Endothelial cell of umbilical vein (primary cell): ENCODE results near the gene TCF23. TPM values are rescaled to one million over a fixed set of nuclear protein-coding genes. Genes with fewer than 3 reads are reported as not detected.
"Not testable (repeated sequence)": the region's sequence is repeated elsewhere in the genome, so short reads cannot be mapped to it uniquely, and the experiment has no call there.

Experiments
- BruUV-seq: library from RNA; stranded (reverse); fragments of 400-500 nt; replicated peaks from 2 replicates; lab custom pipeline; 2021; lab: Mats Ljungman, UMichigan
- CTCF ChIA-PET: fragments of 300-600, 350-600 bp; sonication (Branson Sonifier 250); formaldehyde crosslinking; loops from one replicate; lab custom pipeline; 2021; ENCODE audit warnings: antibody characterized with exemption, inconsistent platforms; lab: Charles Lee
- POLR2A ChIA-PET: fragments of 300-600, 350-600 bp; sonication (Branson Sonifier 250); formaldehyde crosslinking; loops from one replicate; lab custom pipeline; 2021; ENCODE audit warnings: antibody characterized with exemption, inconsistent platforms; lab: Charles Lee
- DNase-seq: peaks from one replicate; pipeline ENCODE4 v3.0.0-alpha.2; 2011; ENCODE audit warnings: low read depth, low spot score
- FAIRE-seq: peaks from 2 replicates; lab custom pipeline; 2011; peaks lifted over from hg19 to GRCh38; lab: Jason Lieb, UNC
- H2AFZ ChIP-seq: 2 replicates; pipeline ENCODE4 v1.6.0; 2012; ENCODE audit warnings: low read depth, low read length, control low read depth, inconsistent platforms
- H3K27ac ChIP-seq: 2 replicates; pipeline ENCODE4 v1.5.1; 2011; ENCODE audit warnings: low read depth, mild to moderate bottlenecking, control low read depth, low read length, moderate library complexity; ENCODE audit not compliant: insufficient read depth
- H3K27me3 ChIP-seq, 2 experiments: 2 replicates each; pipeline versions ENCODE4 v1.6.0 to v1.6.1; 2011; ENCODE audit warnings: low read length in 2 of 2, mixed read lengths in 1 of 2; ENCODE audit not compliant: control insufficient read depth in 2 of 2, insufficient read depth in 2 of 2
- H3K36me3 ChIP-seq, 2 experiments: 2 replicates in 1 of 2; 3 replicates in 1 of 2; pipeline ENCODE4 v1.5.1; 2011; ENCODE audit warnings: low read length in 2 of 2, mild to moderate bottlenecking in 1 of 2, moderate library complexity in 1 of 2; ENCODE audit not compliant: control insufficient read depth in 2 of 2, insufficient read depth in 2 of 2; ENCODE audit errors: extremely low read depth in 1 of 2
- H3K4me1 ChIP-seq: 3 replicates; pipeline ENCODE4 v1.5.1; 2011; ENCODE audit warnings: mild to moderate bottlenecking, low read length; ENCODE audit not compliant: control insufficient read depth, insufficient read depth; ENCODE audit errors: extremely low read depth
- H3K4me2 ChIP-seq: 2 replicates; pipeline ENCODE4 v1.6.1; 2011; ENCODE audit warnings: low read length, control low read depth, mixed read lengths; ENCODE audit not compliant: insufficient read depth
- H3K4me3 ChIP-seq, 3 experiments: fragments of 200-600 bp in 1 of 3; sonication (generic), shearing (Covaris generic) in 1 of 3; replicated peaks in 1 of 3; 2 replicates each; pipeline ENCODE4 v1.5.1; 2011 to 2016; ENCODE audit warnings: control low read depth in 3 of 3, low read length in 3 of 3, mild to moderate bottlenecking in 2 of 3, inconsistent platforms in 1 of 3, low read depth in 1 of 3, moderate library complexity in 1 of 3; ENCODE audit not compliant: insufficient read depth in 1 of 3
- H3K79me2 ChIP-seq: 2 replicates; pipeline ENCODE4 v1.6.0; 2012; ENCODE audit warnings: low read length, inconsistent platforms; ENCODE audit not compliant: control insufficient read depth, insufficient read depth
- H3K9ac ChIP-seq: replicated peaks from 2 replicates; pipeline ENCODE3; 2011; ENCODE audit warnings: low read length, control low read depth; ENCODE audit not compliant: insufficient read depth; ENCODE audit errors: extremely low read depth
- H3K9me1 ChIP-seq: replicated peaks from 3 replicates; pipeline ENCODE4 v1.6.0; 2011; ENCODE audit warnings: mild to moderate bottlenecking, low read length; ENCODE audit not compliant: control insufficient read depth, insufficient read depth; ENCODE audit errors: extremely low read depth
- H3K9me3 ChIP-seq: replicated peaks from 2 replicates; pipeline ENCODE4 v1.5.1; 2012; ENCODE audit warnings: low read length, inconsistent platforms; ENCODE audit not compliant: control insufficient read depth, insufficient read depth
- H4K20me1 ChIP-seq: replicated peaks from 2 replicates; pipeline ENCODE3; 2011; ENCODE audit warnings: mild to moderate bottlenecking, low read length; ENCODE audit not compliant: control insufficient read depth, insufficient read depth; ENCODE audit errors: extremely low read depth
- EZH2 ChIP-seq: IDR thresholded peaks from 2 replicates; pipeline ENCODE4 v1.6.1; 2012; ENCODE audit warnings: borderline replicate concordance, low read depth, mild to moderate bottlenecking, moderate library complexity, low read length, inconsistent platforms; ENCODE audit not compliant: severe bottlenecking
- FOS ChIP-seq: IDR thresholded peaks from 2 replicates; pipeline ENCODE4 v1.6.1; 2011; ENCODE audit warnings: mild to moderate bottlenecking, low read length, moderate library complexity, borderline replicate concordance; ENCODE audit not compliant: insufficient read depth
- GATA2 ChIP-seq: IDR thresholded peaks from 2 replicates; pipeline ENCODE4 v1.7.0; 2011; ENCODE audit warnings: low read depth, mild to moderate bottlenecking, moderate library complexity, mixed read lengths, low read length; ENCODE audit not compliant: insufficient read length, insufficient read depth
- JUN ChIP-seq: IDR thresholded peaks from 2 replicates; pipeline ENCODE4 v1.6.1; 2011; ENCODE audit warnings: borderline replicate concordance, low read depth; ENCODE audit not compliant: insufficient read length, insufficient read depth
- MAX ChIP-seq: IDR thresholded peaks from 2 replicates; pipeline ENCODE4 v1.6.1; 2011; ENCODE audit not compliant: insufficient read depth, insufficient read length
- POLR2AphosphoS5 ChIP-seq: IDR thresholded peaks from 2 replicates; pipeline ENCODE4 v1.6.1; 2012; ENCODE audit warnings: low read depth, mild to moderate bottlenecking, control low read depth, low read length, moderate library complexity; ENCODE audit not compliant: insufficient read depth
- dilution Hi-C: fragments of 300-500 bp; cut with MboI; formaldehyde crosslinking; loops from one replicate; pipeline ENCODE4 v1.15.0; 2019; ENCODE audit warnings: low sequenced_read_pairs; ENCODE audit not compliant: extremely low pct_ligation_motif_present
- intact Hi-C: fragments of 100-400 bp; cut with micrococcal nuclease; formaldehyde crosslinking; loops from one replicate; pipeline ENCODE4 v1.10.0; 2022
- polyA plus RNA-seq, 4 experiments: library from polyadenylated mRNA; depleted of rRNA in 3 of 4; stranded (reverse) in 3 of 4; unstranded in 1 of 4; fragments of >200 nt; gene quantifications; 2 replicates each; pipeline versions ENCODE4 v1.2.1 to v1.2.3, GENCODE V29; 2011 to 2012; ENCODE audit warnings: missing spikeins in 1 of 4
- total RNA-seq: library from RNA; stranded (reverse); gene quantifications from 2 replicates; pipeline ENCODE4 v1.2.3, GENCODE V29; 2021

TCF23 gene
- total and polyA plus RNA-seq, 2 donors (not counting 3 experiments of a cell fraction or from before 2014, with no cell fraction given): not detected

GRCh38 chr2:27175330-27175729, 26.5 kb downstream of the TCF23 start:
- intact Hi-C loops: no loop called here
- dilution Hi-C loops: no loop called here
- no TSS peak for BruUV-seq
- FAIRE-seq: no peak
- H4K20me1 ChIP-seq: no peaks in the 10 kb centered on the region
- ChIA-PET CTCF (interaction anchor here (0.9 to 2.4 kb wide), 10 partner anchors 9 to 128 kb away, joined by 3 to 14 read pairs (median 4); partner anchors contain the start of gene KHK), POLR2A (no interaction called here)
- no peak overlapping the region for H3K4me2 ChIP-seq
- H3K4me1 ChIP-seq: no peaks in the 10 kb centered on the region
- no peak overlapping the region for H3K9ac ChIP-seq
- no peaks in the 10 kb centered on the region for H3K9me1 ChIP-seq
- H3K36me3 ChIP-seq: no peaks in the 10 kb centered on the region
- H3K4me3 ChIP-seq: no peak overlapping the region
- no peak overlapping the region for H3K27ac ChIP-seq
- TF ChIP-seq EZH2 (no peak), POLR2AphosphoS5 (no peak), FOS (no peak), JUN (no peak), MAX (no peak), GATA2 (no peak)
- peaks cover 29 to 30% of the 10 kb centered on the region in 2 experiments for H3K27me3 ChIP-seq
- H3K79me2 ChIP-seq: no peaks in the 10 kb centered on the region
- no peak overlapping the region for H2AFZ ChIP-seq
- H3K9me3 ChIP-seq: no peaks in the 10 kb centered on the region
- DNase-seq: no peak

- H3K9ac ChIP-seq, H2AFZ ChIP-seq, H3K9me1 ChIP-seq, H3K27ac ChIP-seq, H3K36me3 ChIP-seq, H3K4me3 ChIP-seq, BruUV-seq, H3K9me3 ChIP-seq, dilution Hi-C loops, H3K4me2 ChIP-seq, POLR2A ChIA-PET, FAIRE-seq, DNase-seq, H3K4me1 ChIP-seq, H4K20me1 ChIP-seq, H3K79me2 ChIP-seq, intact Hi-C loops: not testable (repeated sequence)
- CTCF ChIA-PET: interaction anchor here (0.6 to 2.4 kb wide), 9 partner anchors 9 to 127 kb away, joined by 3 to 14 read pairs (median 4); partner anchors contain the start of gene KHK
- H3K27me3 ChIP-seq: peaks cover 26 to 28% of the 10 kb centered on the region in 2 experiments
Measured at GRCh38 chr2:27175781-27176180, 27.0 kb downstream of the TCF23 start.
